ENCODE data around the gene CDH22. TPM values are rescaled to one million over a fixed set of nuclear protein-coding genes. Genes with fewer than 3 reads are reported as not detected.

CDH22 gene
- total and polyA plus RNA-seq, 10 of the 15 experiments (the other 5 are each of a cell fraction or from before 2014, with no cell fraction given), result not detected

DNA sequence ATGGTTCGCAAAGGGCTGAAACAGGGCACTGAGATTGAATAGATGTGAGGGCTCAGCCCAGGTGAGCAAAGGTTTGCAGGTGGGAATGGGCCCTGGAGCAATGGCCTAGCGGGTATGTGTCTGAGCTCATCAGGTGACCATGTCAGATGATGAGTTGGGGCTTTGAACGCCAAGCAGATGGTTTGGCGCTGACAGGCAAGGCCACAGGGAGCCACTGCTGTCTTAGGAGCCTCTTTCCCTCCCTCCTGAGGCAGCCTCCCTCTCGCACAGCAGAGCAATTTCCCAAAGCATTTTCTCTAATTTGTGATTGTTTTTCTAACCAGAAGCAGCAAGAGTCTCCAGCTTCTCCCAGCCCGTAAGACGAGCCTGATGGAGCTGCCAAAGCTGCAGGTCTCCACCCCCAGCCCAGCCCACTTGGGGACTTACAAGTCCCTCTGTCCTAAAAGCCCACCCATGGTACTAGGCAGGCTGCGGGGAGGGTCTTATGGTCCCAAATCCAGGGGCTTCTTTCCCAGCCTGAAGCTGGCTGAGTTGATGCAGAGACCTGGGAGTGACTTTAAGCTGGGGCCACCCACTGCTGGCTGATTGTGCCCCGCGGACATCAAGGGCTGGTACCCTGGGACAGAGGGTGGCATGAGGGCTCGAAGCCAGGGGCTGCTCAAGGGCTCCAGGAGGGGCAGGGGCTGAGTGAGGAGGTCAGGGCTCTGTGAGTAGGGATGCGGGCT, 11.6 kb downstream of the CDH22 start:
- POLR2A ChIA-PET, result no interaction called here
- SMC1A ChIA-PET (ENCODE audit: uncharacterized antibody, unreplicated experiment), result no interaction called here
- DNase-seq (ENCODE audit: low read depth, low spot score) (no peak), ATAC-seq (no peak), FAIRE-seq (no peak)
- TF ChIP-seq RCOR1 (conservative IDR thresholded peaks at IDR 0.05; ENCODE audit: low read depth, low read length), result no peak
- no peak for TF ChIP-seq BRCA1 (IDR thresholded peaks at IDR 0.05; ENCODE audit: low read depth, low read length)
- no peak for TF ChIP-seq RBBP5 (conservative IDR thresholded peaks at IDR 0.05)
- TF ChIP-seq CHD4 (IDR thresholded peaks at IDR 0.05), result no peak
- no peak for TF ChIP-seq TARDBP (IDR thresholded peaks at IDR 0.05; ENCODE audit: borderline replicate concordance)
- TF ChIP-seq, protein P1, sequence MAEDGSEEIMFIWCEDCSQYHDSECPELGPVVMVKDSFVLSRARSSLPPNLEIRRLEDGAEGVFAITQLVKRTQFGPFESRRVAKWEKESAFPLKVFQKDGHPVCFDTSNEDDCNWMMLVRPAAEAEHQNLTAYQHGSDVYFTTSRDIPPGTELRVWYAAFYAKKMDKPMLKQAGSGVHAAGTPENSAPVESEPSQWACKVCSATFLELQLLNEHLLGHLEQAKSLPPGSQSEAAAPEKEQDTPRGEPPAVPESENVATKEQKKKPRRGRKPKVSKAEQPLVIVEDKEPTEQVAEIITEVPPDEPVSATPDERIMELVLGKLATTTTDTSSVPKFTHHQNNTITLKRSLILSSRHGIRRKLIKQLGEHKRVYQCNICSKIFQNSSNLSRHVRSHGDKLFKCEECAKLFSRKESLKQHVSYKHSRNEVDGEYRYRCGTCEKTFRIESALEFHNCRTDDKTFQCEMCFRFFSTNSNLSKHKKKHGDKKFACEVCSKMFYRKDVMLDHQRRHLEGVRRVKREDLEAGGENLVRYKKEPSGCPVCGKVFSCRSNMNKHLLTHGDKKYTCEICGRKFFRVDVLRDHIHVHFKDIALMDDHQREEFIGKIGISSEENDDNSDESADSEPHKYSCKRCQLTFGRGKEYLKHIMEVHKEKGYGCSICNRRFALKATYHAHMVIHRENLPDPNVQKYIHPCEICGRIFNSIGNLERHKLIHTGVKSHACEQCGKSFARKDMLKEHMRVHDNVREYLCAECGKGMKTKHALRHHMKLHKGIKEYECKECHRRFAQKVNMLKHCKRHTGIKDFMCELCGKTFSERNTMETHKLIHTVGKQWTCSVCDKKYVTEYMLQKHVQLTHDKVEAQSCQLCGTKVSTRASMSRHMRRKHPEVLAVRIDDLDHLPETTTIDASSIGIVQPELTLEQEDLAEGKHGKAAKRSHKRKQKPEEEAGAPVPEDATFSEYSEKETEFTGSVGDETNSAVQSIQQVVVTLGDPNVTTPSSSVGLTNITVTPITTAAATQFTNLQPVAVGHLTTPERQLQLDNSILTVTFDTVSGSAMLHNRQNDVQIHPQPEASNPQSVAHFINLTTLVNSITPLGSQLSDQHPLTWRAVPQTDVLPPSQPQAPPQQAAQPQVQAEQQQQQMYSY (CRISPR knock-in tag; IDR thresholded peaks at IDR 0.05), result no peak
- Histone ChIP-seq H3K9me3 (replicated peaks; ENCODE audit: control insufficient read depth, insufficient read depth, low read length) (no peaks in the 10 kb centered on the region), H3K9ac (ENCODE audit: control insufficient read depth, insufficient read depth, low read length) (no peak overlapping the region), H4K20me1 (ENCODE audit: control insufficient read depth, insufficient read depth) (no peaks in the 10 kb centered on the region), H3K4me1 (ENCODE audit: control insufficient read depth, insufficient read depth, low read length) (no peaks in the 10 kb centered on the region), H3K4me3 (no peak overlapping the region), H3K79me2 (ENCODE audit: control insufficient read depth, insufficient read depth, low read length) (no peaks in the 10 kb centered on the region), H2AFZ (ENCODE audit: control insufficient read depth, low read depth, low read length) (no peak overlapping the region), H3K36me3 (ENCODE audit: control insufficient read depth in 2 of 2, insufficient read depth in 2 of 2, low read length in 1 of 2) (no peaks in the 10 kb centered on the region), H3K4me2 (ENCODE audit: control insufficient read depth, insufficient read depth) (no peak overlapping the region), H3K27ac (ENCODE audit: control insufficient read depth, insufficient read depth) (no peak overlapping the region), H3K27me3 (replicated peaks in 1 of 2; ENCODE audit: control insufficient read depth in 2 of 2, insufficient read depth in 2 of 2, low read length in 1 of 2) (peaks cover 4 to 6% of the 10 kb centered on the region in 2 experiments; a peak in 2 of 4 replicates)
- WGBS (ENCODE audit: insufficient coverage, insufficient replicate concordance, low lambda C conversion rate, missing lambda C conversion rate), result 12% methylated on average over 12 of the region's 12 CpGs
- CTCF ChIA-PET, result interaction anchor here (1.6 kb wide), 1 partner anchor 10 kb away, joined by 4 read pairs; no protein-coding TSS in a partner anchor
- no TSS peak for BruUV-seq (replicated peaks)
- intact Hi-C loops (cut with micrococcal nuclease; ENCODE audit: unreplicated experiment) (no loop called here), in situ Hi-C loops (cut with MboI) (no loop called here)
- RAD21 ChIA-PET (ENCODE audit: unreplicated experiment), result no interaction called here

Measured in GM12878 (cell line).